ENCODE measurements around the gene CPEB4.
A peak's percentile ranks its signal among the peaks of the same experiment; 100 is the strongest.

Gene CPEB4

GRCh38 chr5:173922527-173922926 is 34.4 kb downstream of the CPEB4 start:
- DNase-seq (ENCODE audit: low spot score), result no peak
- peak overlapping the region; percentile 43 to 72 for H3K27ac ChIP-seq
- TF ChIP-seq, protein P1, sequence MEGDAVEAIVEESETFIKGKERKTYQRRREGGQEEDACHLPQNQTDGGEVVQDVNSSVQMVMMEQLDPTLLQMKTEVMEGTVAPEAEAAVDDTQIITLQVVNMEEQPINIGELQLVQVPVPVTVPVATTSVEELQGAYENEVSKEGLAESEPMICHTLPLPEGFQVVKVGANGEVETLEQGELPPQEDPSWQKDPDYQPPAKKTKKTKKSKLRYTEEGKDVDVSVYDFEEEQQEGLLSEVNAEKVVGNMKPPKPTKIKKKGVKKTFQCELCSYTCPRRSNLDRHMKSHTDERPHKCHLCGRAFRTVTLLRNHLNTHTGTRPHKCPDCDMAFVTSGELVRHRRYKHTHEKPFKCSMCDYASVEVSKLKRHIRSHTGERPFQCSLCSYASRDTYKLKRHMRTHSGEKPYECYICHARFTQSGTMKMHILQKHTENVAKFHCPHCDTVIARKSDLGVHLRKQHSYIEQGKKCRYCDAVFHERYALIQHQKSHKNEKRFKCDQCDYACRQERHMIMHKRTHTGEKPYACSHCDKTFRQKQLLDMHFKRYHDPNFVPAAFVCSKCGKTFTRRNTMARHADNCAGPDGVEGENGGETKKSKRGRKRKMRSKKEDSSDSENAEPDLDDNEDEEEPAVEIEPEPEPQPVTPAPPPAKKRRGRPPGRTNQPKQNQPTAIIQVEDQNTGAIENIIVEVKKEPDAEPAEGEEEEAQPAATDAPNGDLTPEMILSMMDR (IDR thresholded peaks at IDR 0.05), result no peak
- no peak overlapping the region for H3K4me3 ChIP-seq

DNA sequence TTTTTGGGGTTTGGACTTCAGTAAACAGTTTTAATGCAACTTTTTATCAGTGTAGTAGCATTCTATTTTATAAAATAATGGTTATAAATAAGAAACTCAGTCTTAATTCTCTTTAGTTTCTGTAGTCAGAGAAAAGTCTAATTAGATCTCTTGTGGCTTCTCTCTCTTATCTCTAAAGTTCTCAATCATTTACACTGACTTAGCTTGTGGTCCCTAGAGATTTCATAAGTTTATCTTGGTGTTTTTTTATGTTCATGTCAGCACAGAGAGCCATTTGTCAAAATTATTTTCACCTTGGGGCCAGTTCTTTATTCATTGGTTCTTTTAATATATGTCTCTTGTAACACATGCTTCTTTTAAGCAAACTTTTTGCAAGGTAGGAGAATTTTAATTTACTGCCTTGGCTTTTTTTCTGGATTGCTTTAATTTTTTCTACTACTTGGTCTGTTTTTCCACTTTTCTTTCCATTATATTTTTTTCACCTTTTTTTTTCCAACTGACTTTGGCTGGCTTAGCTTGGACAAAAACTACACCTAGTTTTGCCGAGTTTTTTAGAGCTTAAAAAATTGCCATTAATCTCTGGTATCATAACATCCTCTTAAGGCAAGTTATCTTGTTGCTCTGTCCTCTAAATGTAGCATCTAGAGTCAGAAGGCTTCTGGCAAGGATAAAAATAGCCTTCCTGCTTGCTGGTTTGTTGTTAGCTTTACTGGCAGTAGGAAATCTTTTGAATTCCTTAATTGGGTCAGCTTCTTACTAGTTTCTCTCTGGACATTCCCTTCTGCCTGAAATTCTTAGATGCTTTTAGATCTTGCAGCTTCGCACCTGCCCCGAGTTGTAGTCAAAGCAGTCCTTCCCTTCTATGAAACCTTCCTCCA is 35.3 kb downstream of the CPEB4 start:
- no peak for DNase-seq (ENCODE audit: low spot score)
- TF ChIP-seq, protein P1 (IDR thresholded peaks at IDR 0.05), result no peak
- Histone ChIP-seq H3K27ac (peak overlapping the region; percentile 72 to 76), H3K4me3 (no peak overlapping the region)

GRCh38 chr5:173924899-173925298 is 36.8 kb downstream of the CPEB4 start:
- peak overlapping the region; percentile 72 to 76 for H3K27ac ChIP-seq

GRCh38 chr5:173925449-173926071 is 37.4 kb downstream of the CPEB4 start:
- TF ChIP-seq, protein P1 (IDR thresholded peaks at IDR 0.05), result no peak
- Histone ChIP-seq H3K27ac (peak overlapping the region; percentile 72 to 76), H3K4me3 (no peak overlapping the region)
- DNase-seq (ENCODE audit: low spot score), result no peak

More at GRCh38 chr5:173924899-173925298, 36.8 kb downstream of the CPEB4 start:
- H3K4me3 ChIP-seq, result no peak overlapping the region
- TF ChIP-seq, protein P1 (IDR thresholded peaks at IDR 0.05), result no peak
- DNase-seq (ENCODE audit: low spot score), result no peak

- Histone ChIP-seq H3K27ac (peak overlapping the region; percentile 72 to 75), H3K4me3 (no peak overlapping the region)
- no peak for DNase-seq (ENCODE audit: low spot score)
- TF ChIP-seq, protein P1 (IDR thresholded peaks at IDR 0.05), result no peak
Measured at GRCh38 chr5:173926359-173926758, 38.2 kb downstream of the CPEB4 start.

DNA sequence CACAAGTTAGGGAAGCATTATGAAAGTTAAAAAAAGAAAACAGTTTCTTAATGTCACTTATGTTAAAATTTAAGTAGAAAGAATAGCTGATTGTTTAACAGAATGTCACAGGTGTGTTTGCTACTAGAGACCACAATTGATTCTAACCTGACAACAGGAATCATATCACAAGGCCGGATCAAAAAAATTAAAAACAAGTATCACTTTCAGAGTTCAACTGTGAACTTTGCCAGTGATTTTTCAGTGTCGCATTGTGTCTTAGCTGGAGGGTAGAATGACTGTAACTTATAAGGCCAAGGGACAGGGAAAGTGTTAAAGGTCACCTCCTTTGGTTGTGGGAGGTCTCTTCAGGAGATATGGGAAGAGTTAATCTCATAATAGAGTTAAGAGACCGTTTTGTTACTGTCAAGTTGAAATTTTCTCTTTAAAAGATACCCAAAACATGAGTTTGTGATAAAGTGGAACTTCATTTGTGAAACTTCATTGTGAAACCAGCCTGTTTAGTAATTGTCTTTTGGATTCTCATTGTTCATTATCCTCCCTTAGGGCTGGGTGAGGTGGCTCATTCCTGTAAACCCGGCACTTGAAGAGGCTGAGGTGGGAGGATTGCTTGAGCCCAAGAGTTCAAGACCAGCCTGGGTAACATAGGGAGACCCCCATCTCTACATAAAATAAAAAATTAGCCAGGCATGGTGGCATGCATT is 40.9 kb downstream of the CPEB4 start:
- no peak overlapping the region for H3K27ac ChIP-seq
- no peak overlapping the region for H3K4me3 ChIP-seq
- DNase-seq (ENCODE audit: low spot score), result no peak
- TF ChIP-seq, protein P1 (IDR thresholded peaks at IDR 0.05), result no peak

Data from coronary artery (tissue), 2 donors.